Lower leg skin (tissue), 3 donors: Measurements from ENCODE around the gene TMEM39B.

Source experiments
- POLR2A ChIP-seq, 2 donors: fragments of 450-650 bp; IDR thresholded peaks; one replicate each; pipeline ENCODE4 v1.6.1; 2016 to 2017; ENCODE audit warnings: antibody characterized with exemption in 2 of 2, mild to moderate bottlenecking in 1 of 2, moderate library complexity in 1 of 2
- TF ChIP-seq, protein P1 (sequence below), 3 donors: fragments of 450-650 bp; IDR thresholded peaks; one replicate each; pipeline ENCODE4 v1.5.1; 2016; ENCODE audit warnings: antibody characterized with exemption in 3 of 3, mild to moderate bottlenecking in 3 of 3, moderate library complexity in 2 of 3

DNA sequence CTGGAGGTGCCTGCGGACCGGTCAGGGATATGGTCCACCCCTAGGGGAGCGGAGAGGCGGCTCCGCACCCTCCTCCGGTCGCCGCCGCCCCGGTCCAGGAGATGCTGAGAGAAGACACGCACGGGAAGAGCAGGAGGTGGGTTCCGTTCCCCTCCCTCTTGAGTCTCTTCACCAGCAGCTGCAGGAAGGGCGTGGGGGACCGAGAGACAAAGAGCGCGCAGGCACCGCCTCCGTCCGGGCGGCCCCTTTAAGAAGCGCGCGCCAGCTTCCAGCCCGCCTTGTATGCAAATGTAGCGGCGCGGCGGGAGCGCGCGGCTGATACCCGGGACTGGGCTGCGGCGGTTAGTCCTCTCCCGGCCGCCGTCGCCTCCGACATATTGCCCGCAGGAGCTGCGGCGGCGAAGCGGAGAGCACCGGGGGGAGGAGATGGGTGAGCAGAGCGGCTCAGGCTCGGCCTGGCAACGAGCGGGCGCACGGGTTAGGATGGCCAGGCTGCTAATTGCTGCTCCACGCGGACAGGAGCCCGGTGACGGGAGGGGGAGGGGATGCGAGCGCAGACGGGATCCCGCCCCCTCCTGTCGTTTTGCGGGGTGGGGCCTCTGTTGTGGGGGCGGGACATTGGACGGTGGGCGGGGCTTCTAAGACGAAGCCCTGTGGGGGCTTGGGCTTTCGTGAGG lies at the start of gene TMEM39B:
- TF ChIP-seq, protein P1, sequence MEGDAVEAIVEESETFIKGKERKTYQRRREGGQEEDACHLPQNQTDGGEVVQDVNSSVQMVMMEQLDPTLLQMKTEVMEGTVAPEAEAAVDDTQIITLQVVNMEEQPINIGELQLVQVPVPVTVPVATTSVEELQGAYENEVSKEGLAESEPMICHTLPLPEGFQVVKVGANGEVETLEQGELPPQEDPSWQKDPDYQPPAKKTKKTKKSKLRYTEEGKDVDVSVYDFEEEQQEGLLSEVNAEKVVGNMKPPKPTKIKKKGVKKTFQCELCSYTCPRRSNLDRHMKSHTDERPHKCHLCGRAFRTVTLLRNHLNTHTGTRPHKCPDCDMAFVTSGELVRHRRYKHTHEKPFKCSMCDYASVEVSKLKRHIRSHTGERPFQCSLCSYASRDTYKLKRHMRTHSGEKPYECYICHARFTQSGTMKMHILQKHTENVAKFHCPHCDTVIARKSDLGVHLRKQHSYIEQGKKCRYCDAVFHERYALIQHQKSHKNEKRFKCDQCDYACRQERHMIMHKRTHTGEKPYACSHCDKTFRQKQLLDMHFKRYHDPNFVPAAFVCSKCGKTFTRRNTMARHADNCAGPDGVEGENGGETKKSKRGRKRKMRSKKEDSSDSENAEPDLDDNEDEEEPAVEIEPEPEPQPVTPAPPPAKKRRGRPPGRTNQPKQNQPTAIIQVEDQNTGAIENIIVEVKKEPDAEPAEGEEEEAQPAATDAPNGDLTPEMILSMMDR (IDR thresholded peaks at IDR 0.05): no peak
- TF ChIP-seq POLR2A (IDR thresholded peaks at IDR 0.05): no peak
